Left lung (tissue), 10 donors: ENCODE measurements around the gene HDX. TPM values are rescaled to one million over a fixed set of nuclear protein-coding genes. Genes with fewer than 3 reads are reported as not detected.
"Not testable (repeated sequence)": the region's sequence is repeated elsewhere in the genome, so short reads cannot be mapped to it uniquely, and the experiment has no call there.

Experiments used
- ATAC-seq: fragments of 200-7000 bp; cut with Tn5 transposase; one replicate; pipeline ENCODE4 v1.9.1; 2020; ENCODE audit warnings: moderate library complexity
- DNase-seq, 4 donors: peaks; one replicate each; pipeline ENCODE4 v3.0.0-alpha.2; 2013 to 2020
- H3K27ac ChIP-seq, 2 donors: fragments of 200-600 bp; sonication (generic) in 1 of 2; one replicate each; pipeline versions ENCODE4 v1.5.0 to v1.8.0; 2020 to 2021
- H3K27me3 ChIP-seq, 2 donors: fragments of 200-600 bp; sonication (generic) in 1 of 2; one replicate each; pipeline versions ENCODE4 v1.5.0 to v1.8.0; 2020 to 2021
- H3K36me3 ChIP-seq, 2 donors: fragments of 200-600 bp; sonication (generic) in 1 of 2; one replicate each; pipeline versions ENCODE4 v1.5.0 to v1.8.0; 2020 to 2021
- H3K4me1 ChIP-seq, 2 donors: fragments of 200-600 bp; one replicate each; pipeline ENCODE4 v1.8.0; 2021
- H3K4me3 ChIP-seq, 2 donors: fragments of 200-600 bp; sonication (generic) in 1 of 2; one replicate each; pipeline versions ENCODE4 v1.5.0 to v1.8.0; 2020 to 2021; ENCODE audit warnings: mild to moderate bottlenecking in 1 of 2
- H3K9me3 ChIP-seq, 2 donors: fragments of 200-600 bp; sonication (generic) in 1 of 2; one replicate each; pipeline versions ENCODE4 v1.5.0 to v1.8.0; 2020 to 2021
- intact Hi-C, 2 donors: fragments of 100-400 bp; cut with DNase I; formaldehyde crosslinking; loops; one replicate each; pipeline versions ENCODE4 v1.11.2 to v1.14.2; 2022
- polyA plus RNA-seq, 6 donors: library from polyadenylated mRNA; unstranded; fragments of 120-200 nt; gene quantifications; one replicate each; pipeline ENCODE4 v1.2.1, GENCODE V29; 2013; ENCODE audit not compliant: insufficient read length in 6 of 6
- total RNA-seq, 2 donors: library from RNA; stranded (reverse); fragmentation: NEBNext Ultra II Directional; extraction: Animal tissue kit (Norgen Biotek cat#: 25700); gene quantifications; one replicate each; pipeline ENCODE4 v1.2.1, GENCODE V29; 2021
- TF ChIP-seq, protein P1 (sequence below), 2 donors: fragments of 200-600 bp; sonication (generic) in 1 of 2; IDR thresholded peaks; one replicate each; pipeline versions ENCODE4 v1.5.0 to v1.8.0; 2021; ENCODE audit warnings: antibody characterized with exemption in 2 of 2
- donor health status: DM: no; HTN: yes; CAD: no.
- donor health status: DM: no; HTN: no; CAD: no.

Gene HDX
- total and polyA plus RNA-seq, 8 donors: 4.4 to 7.7 (median 6.6) TPM

DNA sequence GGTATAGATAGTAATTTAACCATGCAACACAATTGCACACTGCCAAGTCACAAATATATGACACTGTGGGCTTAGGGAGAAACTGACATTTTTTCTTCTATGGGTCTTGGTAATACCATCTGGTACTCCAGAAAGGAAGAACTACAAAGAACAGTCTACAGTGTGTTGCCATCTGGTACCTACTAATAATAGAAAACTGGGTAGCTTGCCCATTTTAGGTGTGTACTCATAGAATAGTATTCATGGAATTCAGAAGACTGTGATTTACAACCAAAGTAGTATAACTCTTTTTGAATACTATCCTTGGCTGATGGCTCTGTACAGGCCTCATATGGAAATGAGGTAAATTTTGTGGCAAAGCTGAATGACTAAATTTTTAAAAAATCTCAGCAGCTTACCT is 181.6 kb downstream of the HDX start:
- no peaks in the 10 kb centered on the region for H3K4me1 ChIP-seq
- TF ChIP-seq, protein P1, sequence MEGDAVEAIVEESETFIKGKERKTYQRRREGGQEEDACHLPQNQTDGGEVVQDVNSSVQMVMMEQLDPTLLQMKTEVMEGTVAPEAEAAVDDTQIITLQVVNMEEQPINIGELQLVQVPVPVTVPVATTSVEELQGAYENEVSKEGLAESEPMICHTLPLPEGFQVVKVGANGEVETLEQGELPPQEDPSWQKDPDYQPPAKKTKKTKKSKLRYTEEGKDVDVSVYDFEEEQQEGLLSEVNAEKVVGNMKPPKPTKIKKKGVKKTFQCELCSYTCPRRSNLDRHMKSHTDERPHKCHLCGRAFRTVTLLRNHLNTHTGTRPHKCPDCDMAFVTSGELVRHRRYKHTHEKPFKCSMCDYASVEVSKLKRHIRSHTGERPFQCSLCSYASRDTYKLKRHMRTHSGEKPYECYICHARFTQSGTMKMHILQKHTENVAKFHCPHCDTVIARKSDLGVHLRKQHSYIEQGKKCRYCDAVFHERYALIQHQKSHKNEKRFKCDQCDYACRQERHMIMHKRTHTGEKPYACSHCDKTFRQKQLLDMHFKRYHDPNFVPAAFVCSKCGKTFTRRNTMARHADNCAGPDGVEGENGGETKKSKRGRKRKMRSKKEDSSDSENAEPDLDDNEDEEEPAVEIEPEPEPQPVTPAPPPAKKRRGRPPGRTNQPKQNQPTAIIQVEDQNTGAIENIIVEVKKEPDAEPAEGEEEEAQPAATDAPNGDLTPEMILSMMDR (IDR thresholded peaks at IDR 0.05): no peak
- ATAC-seq (no peak), DNase-seq (no peak)
- no peak overlapping the region for H3K4me3 ChIP-seq
- H3K27me3 ChIP-seq: no peaks in the 10 kb centered on the region
- no peaks in the 10 kb centered on the region for H3K36me3 ChIP-seq
- no peak overlapping the region for H3K27ac ChIP-seq
- intact Hi-C loops: no loop called here
- no peaks in the 10 kb centered on the region for H3K9me3 ChIP-seq

DNA sequence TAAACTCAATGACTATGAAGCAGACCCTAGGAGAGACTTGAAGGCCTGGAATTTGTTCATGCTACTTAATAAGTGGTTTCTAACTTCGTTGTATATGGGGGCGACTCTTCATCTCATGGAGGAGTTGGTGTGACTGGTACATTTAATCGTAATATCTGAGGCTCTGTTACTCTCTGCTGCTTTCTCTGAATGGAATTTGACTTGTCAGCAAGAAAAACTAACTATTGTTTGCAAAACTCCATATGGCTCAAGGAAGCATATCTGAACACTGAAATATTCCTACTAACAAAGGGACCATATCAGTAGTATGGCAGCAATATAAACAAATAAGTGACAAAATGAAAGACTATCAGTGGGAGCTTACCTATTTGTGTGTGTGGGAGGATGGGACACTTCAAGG is 182.2 kb downstream of the HDX start:
- DNase-seq: no peak

DNA sequence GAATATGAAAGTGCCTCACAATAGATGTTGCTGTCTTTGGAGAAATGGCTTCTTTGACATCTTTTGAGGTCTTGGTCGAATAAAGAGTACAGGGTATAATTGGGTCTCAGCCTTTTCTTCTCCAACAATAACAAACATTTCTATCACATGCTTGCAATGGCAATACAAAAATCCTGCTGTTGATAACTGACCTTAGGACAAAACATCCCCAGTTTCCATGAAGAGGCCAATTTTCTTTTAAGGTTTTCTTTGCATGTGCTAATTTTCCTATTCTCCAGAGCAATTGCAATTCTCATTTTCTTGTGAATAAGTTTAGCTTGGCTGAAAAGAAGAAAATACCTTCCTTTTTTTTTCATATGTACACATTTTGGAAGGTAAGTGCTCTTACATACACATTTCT is 183.6 kb downstream of the HDX start:
- DNase-seq (no peak), ATAC-seq (no peak)
- Histone ChIP-seq H3K36me3 (no peaks in the 10 kb centered on the region), H3K27ac (no peak overlapping the region), H3K27me3 (no peaks in the 10 kb centered on the region), H3K4me1 (no peaks in the 10 kb centered on the region), H3K4me3 (no peak overlapping the region), H3K9me3 (no peaks in the 10 kb centered on the region)
- intact Hi-C loops: no loop called here
- TF ChIP-seq, protein P1 (IDR thresholded peaks at IDR 0.05): no peak

More for the DNA sequence above, 182.2 kb downstream of the HDX start:
- Histone ChIP-seq H3K4me1 (no peaks in the 10 kb centered on the region), H3K9me3 (no peaks in the 10 kb centered on the region), H3K27me3 (no peaks in the 10 kb centered on the region), H3K27ac (no peak overlapping the region), H3K4me3 (no peak overlapping the region), H3K36me3 (no peaks in the 10 kb centered on the region)
- intact Hi-C loops: no loop called here
- no peak for ATAC-seq
- TF ChIP-seq, protein P1 (IDR thresholded peaks at IDR 0.05): no peak

DNA sequence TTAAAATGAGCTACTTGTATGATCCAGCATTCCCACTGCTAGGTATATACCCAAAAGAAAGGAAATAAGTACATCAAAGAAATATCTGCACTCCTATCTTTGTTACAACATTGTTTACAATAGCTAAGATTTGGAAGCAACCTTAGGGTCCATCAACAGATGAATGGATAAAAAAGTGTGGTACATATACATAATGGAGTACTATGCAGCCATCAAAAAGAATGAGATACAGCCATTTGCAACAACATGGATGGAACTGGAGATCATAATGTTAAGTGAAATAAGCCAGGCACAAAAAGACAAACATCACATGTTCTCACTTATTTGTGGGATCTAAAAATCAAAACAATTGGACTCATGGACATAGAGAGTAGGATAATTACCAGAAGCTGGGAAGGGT is 186.3 kb downstream of the HDX start:
- ATAC-seq, H3K9me3 ChIP-seq, H3K4me3 ChIP-seq, H3K36me3 ChIP-seq, H3K27ac ChIP-seq, H3K27me3 ChIP-seq, H3K4me1 ChIP-seq, DNase-seq, intact Hi-C loops: not testable (repeated sequence)
